ENCODE measurements around the gene RNF183. TPM values are rescaled to one million over a fixed set of nuclear protein-coding genes. Genes with fewer than 3 reads are reported as not detected.

RNF183 gene
- total and polyA plus RNA-seq, 9 of the 15 experiments (the other 6 are each of a cell fraction or from before 2014, with no cell fraction given) = 0.04 to 2.0 (median 0.16) TPM; not detected in 5

DNA sequence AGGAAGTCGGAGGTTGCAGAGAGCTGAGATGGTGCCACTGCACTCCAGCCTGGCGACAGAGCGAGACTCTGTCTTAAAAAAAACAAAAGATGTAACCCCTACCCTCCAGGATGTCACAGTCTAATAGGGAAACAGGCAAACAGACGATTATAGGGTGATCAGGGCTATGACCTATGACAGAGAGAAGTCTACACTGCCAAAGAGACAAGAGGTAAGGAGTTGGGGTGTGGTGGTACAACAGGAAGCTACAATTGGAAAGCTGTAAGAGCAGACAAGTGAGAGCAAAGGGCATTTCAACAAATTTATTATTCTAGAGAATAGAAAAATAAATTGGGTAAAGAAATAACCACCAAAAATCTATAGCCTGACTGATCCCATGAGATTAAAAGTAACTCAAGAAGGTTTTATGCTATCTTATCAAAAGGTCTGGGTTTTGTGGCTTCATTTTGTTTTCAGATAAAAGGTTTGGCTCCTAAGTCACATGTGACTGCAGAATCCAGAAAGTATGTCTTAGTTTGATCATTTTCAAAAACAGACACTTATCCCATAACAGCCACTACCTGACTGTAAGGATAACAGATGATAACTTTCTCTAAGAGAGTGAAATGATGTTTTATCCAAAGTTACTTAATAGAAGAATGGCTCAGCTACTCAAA lies 35.1 kb downstream of the RNF183 start:
- WGBS (ENCODE audit: insufficient coverage, low coverage, missing lambda C conversion rate) = 78% methylated on average over 4 of the region's 4 CpGs
- Histone ChIP-seq H3K4me2 (ENCODE audit: insufficient read depth, low read length) (no peak overlapping the region), H3K27me3 (ENCODE audit: control insufficient read depth in 2 of 2, insufficient read depth in 2 of 2, low read length in 2 of 2) (no peaks in the 10 kb centered on the region), H4K20me1 (replicated peaks; ENCODE audit: control insufficient read depth, insufficient read depth, low read length) (no peaks in the 10 kb centered on the region), H3K9me1 (ENCODE audit: control insufficient read depth, insufficient read depth, low read length) (no peaks in the 10 kb centered on the region), H2AFZ (ENCODE audit: low read depth, low read length) (no peak overlapping the region), H3K4me3 (no peak overlapping the region), H3K9me3 (replicated peaks; ENCODE audit: control insufficient read depth, insufficient read depth, low read depth, low read length) (no peaks in the 10 kb centered on the region), H3K36me3 (ENCODE audit: control insufficient read depth, insufficient read depth, low read length) (peaks cover 50% of the 10 kb centered on the region), H3K79me2 (ENCODE audit: control insufficient read depth, insufficient read depth, low read length) (no peaks in the 10 kb centered on the region), H3K4me1 (replicated peaks in 1 of 2; ENCODE audit: control insufficient read depth in 2 of 2, insufficient read depth in 2 of 2, low read length in 2 of 2) (peaks cover 0 to 4% of the 10 kb centered on the region in 2 experiments; a peak in 1 of 5 replicates), H3K9ac (ENCODE audit: insufficient read depth in 1 of 2, low read depth in 2 of 2, low read length in 2 of 2) (no peak overlapping the region), H3K27ac (ENCODE audit: extremely low read depth, low read depth, low read length) (no peak overlapping the region)
- in situ Hi-C loops (cut with MboI) = no loop called here
- no TSS peak for BruUV-seq (replicated peaks)
- DNase-seq (ENCODE audit: extremely low read depth in 1 of 4, low spot score in 3 of 4) (peak in 1 of 4 experiments; percentile 17), ATAC-seq (no peak), FAIRE-seq (no peak)
- intact Hi-C loops (cut with micrococcal nuclease) = no loop called here
- POLR2A ChIA-PET = no interaction called here
- CTCF ChIA-PET (ENCODE audit: low intra/inter-chr PET ratio) = no interaction called here
- TF ChIP-seq CBFA2T3 (IDR thresholded peaks at IDR 0.05) (peak; percentile 68), TEAD4 (IDR thresholded peaks at IDR 0.05; ENCODE audit: low read length) (peak; percentile 70), TEAD4 (CRISPR knock-in tag; IDR thresholded peaks at IDR 0.05; ENCODE audit: borderline replicate concordance) (no peak), PHF21A (IDR thresholded peaks at IDR 0.05; ENCODE audit: borderline replicate concordance, low read depth) (no peak), CBFA2T2 (conservative IDR thresholded peaks at IDR 0.05) (peak; percentile 37; the same call in 1 of the 2 replicates), THRAP3 (IDR thresholded peaks at IDR 0.05; ENCODE audit: borderline replicate concordance) (no peak), POLR2H (tag; IDR thresholded peaks at IDR 0.05; ENCODE audit: low read depth) (0 out of 2 replicates have a peak, but pooled peaks have one; percentile 6), FOXA1 (IDR thresholded peaks at IDR 0.05; ENCODE audit: borderline replicate concordance) (no peak), PTTG1 (tag; IDR thresholded peaks at IDR 0.05; ENCODE audit: low read depth) (no peak), MCM3 (IDR thresholded peaks at IDR 0.05) (no peak), ZNF197 (CRISPR knock-in tag; IDR thresholded peaks at IDR 0.05; ENCODE audit: low read depth) (no peak), BRF1 (IDR thresholded peaks at IDR 0.05; ENCODE audit: borderline replicate concordance, extremely low read depth, insufficient read length) (no peak), TAL1 (IDR thresholded peaks at IDR 0.05) (peak; percentile 54)
- TF ChIP-seq, protein P1, sequence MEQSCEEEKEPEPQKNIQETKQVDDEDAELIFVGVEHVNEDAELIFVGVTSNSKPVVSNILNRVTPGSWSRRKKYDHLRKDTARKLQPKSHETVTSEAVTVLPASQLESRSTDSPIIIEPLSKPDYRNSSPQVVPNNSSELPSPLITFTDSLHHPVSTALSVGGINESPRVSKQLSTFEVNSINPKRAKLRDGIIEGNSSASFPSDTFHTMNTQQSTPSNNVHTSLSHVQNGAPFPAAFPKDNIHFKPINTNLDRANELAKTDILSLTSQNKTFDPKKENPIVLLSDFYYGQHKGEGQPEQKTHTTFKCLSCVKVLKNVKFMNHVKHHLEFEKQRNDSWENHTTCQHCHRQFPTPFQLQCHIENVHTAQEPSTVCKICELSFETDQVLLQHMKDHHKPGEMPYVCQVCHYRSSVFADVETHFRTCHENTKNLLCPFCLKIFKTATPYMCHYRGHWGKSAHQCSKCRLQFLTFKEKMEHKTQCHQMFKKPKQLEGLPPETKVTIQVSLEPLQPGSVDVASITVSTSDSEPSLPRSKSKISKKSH (CRISPR knock-in tag; IDR thresholded peaks at IDR 0.05) = no peak
